NB4 (cell line): Measurements from ENCODE around the gene CLSTN2.

Source experiments
- DNase-seq: peaks from one replicate; pipeline ENCODE4 v3.0.0; 2010; ENCODE audit warnings: low read depth
- H3K4me3 ChIP-seq: one replicate; pipeline ENCODE4 v1.5.1; 2011; ENCODE audit warnings: mild to moderate bottlenecking, low read depth, low read length, moderate library complexity
- MYC ChIP-seq: IDR thresholded peaks from 2 replicates; pipeline ENCODE4 v1.6.1; 2011; ENCODE audit warnings: low read depth, low read length
- POLR2A ChIP-seq: IDR thresholded peaks from 2 replicates; pipeline ENCODE4 v1.6.1; 2011; ENCODE audit warnings: mild to moderate bottlenecking; ENCODE audit not compliant: insufficient read length; ENCODE audit errors: extremely low read depth
- TF ChIP-seq, protein P1 (sequence below): IDR thresholded peaks from 2 replicates; pipeline ENCODE4 v1.6.1; 2011; ENCODE audit warnings: low read depth, low read length
- TF ChIP-seq, protein P2 (sequence below): IDR thresholded peaks from one replicate; pipeline ENCODE4 v1.5.1; 2012; ENCODE audit warnings: low read depth, low read length

Gene CLSTN2

DNA sequence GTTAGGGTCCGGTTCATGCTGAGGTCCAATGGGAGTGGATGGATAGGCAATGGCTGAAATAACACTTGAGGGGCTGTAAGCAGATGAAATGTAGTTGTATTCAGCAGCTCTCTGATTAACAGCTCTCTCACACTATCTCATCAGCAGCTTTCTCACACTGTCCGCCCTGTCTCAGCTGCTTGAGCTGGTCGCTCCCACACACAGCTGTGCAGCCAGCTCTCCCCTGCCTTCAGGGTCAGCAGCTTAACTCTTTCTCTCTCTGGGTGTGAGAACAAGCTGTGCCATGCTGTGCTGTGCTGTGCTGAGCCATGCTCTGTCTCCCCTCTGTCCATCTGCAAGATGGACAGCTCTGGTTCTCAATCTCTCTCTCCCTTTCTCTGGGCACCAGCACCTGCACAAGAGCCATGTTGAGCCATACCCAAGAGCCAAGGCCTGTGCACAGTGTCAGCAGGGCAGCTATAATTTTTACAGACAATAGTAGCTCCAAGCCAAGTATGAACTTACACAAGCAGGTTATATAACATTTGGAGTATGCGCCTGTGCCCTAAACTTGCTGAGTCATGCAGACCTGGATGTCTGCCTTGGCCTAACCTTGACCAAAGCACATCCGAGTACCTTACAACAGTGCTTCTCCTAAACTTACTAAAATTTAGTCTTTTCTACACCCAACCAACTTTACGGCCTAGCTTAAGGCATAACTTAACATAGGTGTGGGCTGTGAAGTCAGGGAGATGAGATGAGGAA is 451.5 kb downstream of the CLSTN2 start:
- no peak for DNase-seq
- no peak overlapping the region for H3K4me3 ChIP-seq

DNA sequence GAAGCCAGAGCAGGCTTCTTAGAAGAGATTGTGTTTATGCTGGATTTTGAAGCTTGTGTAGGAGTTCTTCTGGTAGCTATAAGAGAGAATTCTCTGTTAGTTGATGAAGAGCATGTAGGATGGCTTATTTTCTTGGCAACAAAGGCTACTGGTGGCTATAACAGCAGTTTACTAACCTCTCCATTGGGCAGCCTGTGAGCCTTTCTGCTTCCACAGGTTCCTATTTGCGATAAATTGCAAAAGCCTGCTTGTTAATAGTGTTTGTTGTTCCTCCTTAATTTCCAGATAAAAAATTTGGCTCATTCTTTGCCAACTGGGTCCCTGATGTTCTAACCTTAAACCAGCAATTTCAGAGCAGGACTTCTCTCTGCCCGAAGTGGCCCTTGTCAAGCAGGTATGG is 452.3 kb downstream of the CLSTN2 start:
- DNase-seq: no peak
- TF ChIP-seq, protein P1, sequence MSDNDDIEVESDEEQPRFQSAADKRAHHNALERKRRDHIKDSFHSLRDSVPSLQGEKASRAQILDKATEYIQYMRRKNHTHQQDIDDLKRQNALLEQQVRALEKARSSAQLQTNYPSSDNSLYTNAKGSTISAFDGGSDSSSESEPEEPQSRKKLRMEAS: no peak
- TF ChIP-seq MYC (no peak), POLR2A (no peak)
- H3K4me3 ChIP-seq: no peak overlapping the region

More for the DNA sequence above, 451.5 kb downstream of the CLSTN2 start:
- TF ChIP-seq MYC (no peak), POLR2A (no peak)
- TF ChIP-seq, protein P2, sequence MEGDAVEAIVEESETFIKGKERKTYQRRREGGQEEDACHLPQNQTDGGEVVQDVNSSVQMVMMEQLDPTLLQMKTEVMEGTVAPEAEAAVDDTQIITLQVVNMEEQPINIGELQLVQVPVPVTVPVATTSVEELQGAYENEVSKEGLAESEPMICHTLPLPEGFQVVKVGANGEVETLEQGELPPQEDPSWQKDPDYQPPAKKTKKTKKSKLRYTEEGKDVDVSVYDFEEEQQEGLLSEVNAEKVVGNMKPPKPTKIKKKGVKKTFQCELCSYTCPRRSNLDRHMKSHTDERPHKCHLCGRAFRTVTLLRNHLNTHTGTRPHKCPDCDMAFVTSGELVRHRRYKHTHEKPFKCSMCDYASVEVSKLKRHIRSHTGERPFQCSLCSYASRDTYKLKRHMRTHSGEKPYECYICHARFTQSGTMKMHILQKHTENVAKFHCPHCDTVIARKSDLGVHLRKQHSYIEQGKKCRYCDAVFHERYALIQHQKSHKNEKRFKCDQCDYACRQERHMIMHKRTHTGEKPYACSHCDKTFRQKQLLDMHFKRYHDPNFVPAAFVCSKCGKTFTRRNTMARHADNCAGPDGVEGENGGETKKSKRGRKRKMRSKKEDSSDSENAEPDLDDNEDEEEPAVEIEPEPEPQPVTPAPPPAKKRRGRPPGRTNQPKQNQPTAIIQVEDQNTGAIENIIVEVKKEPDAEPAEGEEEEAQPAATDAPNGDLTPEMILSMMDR: no peak
- TF ChIP-seq, protein P1: no peak

DNA sequence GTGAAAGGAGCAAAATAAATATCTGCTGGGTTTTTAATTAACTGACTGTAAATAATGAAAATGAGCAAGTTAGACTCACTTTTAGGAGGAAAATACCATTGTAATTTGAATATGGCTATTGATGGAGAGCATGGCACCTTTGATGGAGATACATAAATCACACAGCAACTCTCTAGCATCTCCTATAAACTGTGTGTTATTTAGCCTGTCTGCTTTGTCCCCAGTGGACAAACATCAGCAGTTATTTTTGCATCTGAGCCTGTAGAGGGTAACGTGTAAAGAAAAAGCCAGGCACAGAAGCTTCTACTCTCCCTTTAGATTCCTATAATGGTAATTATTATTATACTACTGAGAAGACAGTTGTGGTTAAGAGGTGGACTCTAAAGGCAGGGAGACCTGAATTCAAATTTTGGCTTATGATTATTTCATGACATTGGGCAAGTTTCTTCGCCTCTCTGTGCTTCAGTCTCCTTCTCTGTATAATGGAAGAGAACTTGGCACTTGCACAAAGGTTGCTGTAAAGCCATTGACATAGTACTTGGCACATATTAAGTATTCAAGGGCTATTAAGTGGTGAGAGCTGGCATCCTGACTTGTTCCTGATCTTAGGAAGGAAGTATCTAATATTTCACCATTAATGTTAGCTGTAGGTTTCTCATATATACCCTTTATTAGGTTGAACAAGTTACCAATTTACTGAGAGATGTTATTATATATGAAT is 453.4 kb downstream of the CLSTN2 start:
- no peak overlapping the region for H3K4me3 ChIP-seq
- no peak for DNase-seq

DNA sequence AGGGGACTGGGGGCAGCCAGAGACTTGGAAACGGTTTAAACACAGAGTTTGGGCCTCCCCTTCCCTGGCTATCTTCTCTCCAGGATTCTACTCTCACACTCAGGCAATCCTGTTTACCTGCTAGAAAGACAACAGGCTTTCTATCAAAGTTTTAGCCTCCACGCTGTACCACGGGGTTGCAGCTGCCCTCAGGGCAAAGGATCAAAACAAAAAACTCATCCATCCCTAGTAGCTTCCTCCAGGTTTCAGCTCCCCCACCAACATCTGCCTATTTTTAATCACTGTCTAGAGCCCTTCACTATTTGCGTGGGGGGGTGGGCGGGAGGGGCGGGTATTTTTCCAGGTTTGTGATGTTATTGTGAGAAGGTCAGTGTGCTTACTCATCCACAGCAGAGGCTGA is 456.1 kb downstream of the CLSTN2 start:
- no peak overlapping the region for H3K4me3 ChIP-seq
- no peak for DNase-seq
- no peak for TF ChIP-seq POLR2A
- TF ChIP-seq, protein P2: no peak
- TF ChIP-seq, protein P1: no peak
- no peak for TF ChIP-seq MYC

More for the DNA sequence above, 453.4 kb downstream of the CLSTN2 start:
- TF ChIP-seq, protein P2: no peak
- TF ChIP-seq, protein P1: no peak
- TF ChIP-seq MYC: no peak
- no peak for TF ChIP-seq POLR2A

DNA sequence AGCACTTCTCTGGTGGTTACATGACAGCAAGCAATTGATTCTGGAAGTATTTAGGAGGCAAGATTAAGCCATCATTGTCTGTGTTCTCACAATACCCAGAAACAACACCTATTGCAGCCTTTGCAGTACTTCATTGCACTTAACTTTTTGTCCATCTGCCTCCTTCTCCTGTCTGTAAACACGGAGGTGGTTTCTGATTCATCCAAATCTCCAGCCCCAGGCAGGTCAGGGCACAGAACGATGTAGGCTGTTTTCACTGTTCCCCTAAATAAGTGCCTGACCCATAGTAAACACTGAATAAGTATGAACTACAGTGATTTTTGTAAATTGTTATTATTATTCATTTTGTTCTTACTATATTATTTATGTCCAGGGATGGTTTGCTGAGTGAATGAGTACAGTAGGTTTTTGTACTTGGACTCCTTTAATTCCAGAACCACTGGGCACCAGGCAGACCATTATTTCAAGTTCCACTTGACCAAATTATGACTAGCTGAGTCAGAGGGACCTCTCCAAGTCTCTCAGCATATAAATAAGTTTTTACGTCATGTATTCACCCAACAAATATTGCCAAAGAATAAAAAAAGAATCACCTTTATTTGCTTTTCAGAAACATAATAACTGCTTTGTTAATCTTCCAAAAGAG is 459.6 kb downstream of the CLSTN2 start:
- no peak for TF ChIP-seq POLR2A
- TF ChIP-seq, protein P1: no peak
- TF ChIP-seq MYC: no peak
- TF ChIP-seq, protein P2: no peak
- H3K4me3 ChIP-seq: no peak overlapping the region
- no peak for DNase-seq
